GM12873 (cell line): Measurements from ENCODE around the gene ZNF804B.

Source experiments
- CTCF ChIP-seq: IDR thresholded peaks from 2 replicates; pipeline ENCODE4 v1.5.1; 2012; ENCODE audit warnings: low read depth, mild to moderate bottlenecking, moderate library complexity, low read length, control low read depth; ENCODE audit not compliant: insufficient read depth; ENCODE audit errors: missing control alignments

The ZNF804B gene

GRCh38 chr7:89072081-89072480 lies 312.6 kb downstream of the ZNF804B start:
- TF ChIP-seq CTCF: no peak

- no peak for TF ChIP-seq CTCF
Observed at GRCh38 chr7:89073776-89074175, 314.3 kb downstream of the ZNF804B start.

GRCh38 chr7:89077992-89078391 lies 318.5 kb downstream of the ZNF804B start:
- no peak for TF ChIP-seq CTCF

GRCh38 chr7:89085580-89085979 lies 326.1 kb downstream of the ZNF804B start:
- no peak for TF ChIP-seq CTCF

GRCh38 chr7:89091550-89091949 lies 332.1 kb downstream of the ZNF804B start:
- TF ChIP-seq CTCF: no peak

- TF ChIP-seq CTCF: no peak
Observed at GRCh38 chr7:89094269-89094668, 334.8 kb downstream of the ZNF804B start.

GRCh38 chr7:89103564-89103963 lies 344.1 kb downstream of the ZNF804B start:
- no peak for TF ChIP-seq CTCF
